Measurements from ENCODE around the gene SH3TC2. TPM values are rescaled to one million over a fixed set of nuclear protein-coding genes. Genes with fewer than 3 reads are reported as not detected.

SH3TC2 gene
- total and polyA plus RNA-seq, 2 of the 4 experiments (the other 2 are of a cell fraction) = 3.4 to 7.9 TPM

- Histone ChIP-seq H3K56ac (ENCODE audit: extremely low read depth, insufficient read depth, low read length) (peak overlapping the region; percentile 6; the same call in 1 of the 2 replicates), H3K4ac (ENCODE audit: low read depth, low read length) (peak overlapping the region; percentile 85), H3K23ac (ENCODE audit: low read depth, low read length) (peak overlapping the region; percentile 46), H3K36me3 (ENCODE audit: control insufficient read depth, insufficient read depth, low read length) (no peaks in the 10 kb centered on the region), H2BK120ac (ENCODE audit: low read depth, low read length) (peak overlapping the region; percentile 87), H4K5ac (ENCODE audit: low read depth, low read length) (peak overlapping the region; percentile 77; the same call in 1 of the 2 replicates), H3K9ac (ENCODE audit: low read depth, low read length) (peak overlapping the region; percentile 44), H4K20me1 (ENCODE audit: insufficient read depth, low read length) (no peaks in the 10 kb centered on the region), H2BK5ac (ENCODE audit: low read depth, low read length, poor library complexity, severe bottlenecking) (peak overlapping the region; percentile 12), H3K9me1 (ENCODE audit: insufficient read depth, low read length) (peaks cover 23% of the 10 kb centered on the region), H3K4me2 (ENCODE audit: low read depth, low read length) (no peak overlapping the region), H3K27me3 (ENCODE audit: control insufficient read depth, insufficient read depth, low read length) (no peaks in the 10 kb centered on the region), H2BK15ac (ENCODE audit: low read depth, low read length) (peak overlapping the region; percentile 72), H3K4me3 (ENCODE audit: insufficient read depth, low read depth, low read length) (no peak overlapping the region), H2AK9ac (replicated peaks; ENCODE audit: low read depth, low read length, poor library complexity) (peak overlapping the region; percentile 70), H3K27ac (ENCODE audit: insufficient read depth, low read length) (peak overlapping the region; percentile 10), H2BK20ac (ENCODE audit: low read depth, low read length) (peak overlapping the region; percentile 89), H2AFZ (replicated peaks; ENCODE audit: low read length, poor library complexity) (peak overlapping the region; percentile 85), H3K14ac (replicated peaks; ENCODE audit: low read depth, low read length) (peak overlapping the region; percentile 23), H3K9me3 (ENCODE audit: control insufficient read depth, insufficient read depth, low read length) (no peaks in the 10 kb centered on the region), H3K79me1 (ENCODE audit: low read depth in 1 of 2, low read length in 2 of 2) (no peaks in the 10 kb centered on the region), H3K4me1 (ENCODE audit: control insufficient read depth, insufficient read depth, low read length) (peaks cover 23% of the 10 kb centered on the region), H4K8ac (ENCODE audit: low read depth in 2 of 2, low read length in 2 of 2) (peak overlapping the region; percentile 50 to 53; a peak in 3 of 4 replicates), H2AK5ac (ENCODE audit: low read depth, low read length) (peak overlapping the region; percentile 36; the same call in 1 of the 2 replicates), H3K18ac (ENCODE audit: low read depth, low read length) (peak overlapping the region; percentile 14; the same call in 1 of the 2 replicates), H4K91ac (ENCODE audit: insufficient read depth, low read depth, low read length) (peak overlapping the region; percentile 76)
- intact Hi-C loops (cut with micrococcal nuclease) = no loop called here
- ATAC-seq (ENCODE audit: low read depth) (no peak), DNase-seq (no peak)
- WGBS, 2 experiments (ENCODE audit: extremely low coverage in 2 of 2, insufficient read length in 1 of 2) = no CpG with 5 or more reads among the region's 2 CpGs
- CTCF ChIA-PET = interaction anchor here (0.8 to 0.9 kb wide), 2 partner anchors 13 to 40 kb away, joined by 3 read pairs; no protein-coding TSS in a partner anchor
- POLR2A ChIA-PET (ENCODE audit: unreplicated experiment) = interaction anchor here (0.6 kb wide), 1 partner anchor 64 kb away, joined by 3 read pairs; no protein-coding TSS in a partner anchor
- TF ChIP-seq BHLHE40 (IDR thresholded peaks at IDR 0.05; ENCODE audit: low read depth, low read length) (no peak), RCOR1 (IDR thresholded peaks at IDR 0.05; ENCODE audit: insufficient replicate concordance, low read length) (no peak), RAD21 (IDR thresholded peaks at IDR 0.05; ENCODE audit: low read length) (no peak), MAZ (IDR thresholded peaks at IDR 0.05; ENCODE audit: borderline replicate concordance, low read depth, low read length) (no peak), ELK1 (IDR thresholded peaks at IDR 0.05; ENCODE audit: borderline replicate concordance, low read depth, low read length) (no peak), CHD1 (IDR thresholded peaks at IDR 0.05; ENCODE audit: low read depth, low read length) (no peak), FOS (IDR thresholded peaks at IDR 0.05; ENCODE audit: low read depth, low read length) (no peak), CEBPB (IDR thresholded peaks at IDR 0.05; ENCODE audit: low read depth, low read length) (no peak), RFX5 (IDR thresholded peaks at IDR 0.05; ENCODE audit: low read depth, low read length) (no peak), SMC3 (IDR thresholded peaks at IDR 0.05; ENCODE audit: low read depth, low read length) (no peak)
- TF ChIP-seq, protein P1, sequence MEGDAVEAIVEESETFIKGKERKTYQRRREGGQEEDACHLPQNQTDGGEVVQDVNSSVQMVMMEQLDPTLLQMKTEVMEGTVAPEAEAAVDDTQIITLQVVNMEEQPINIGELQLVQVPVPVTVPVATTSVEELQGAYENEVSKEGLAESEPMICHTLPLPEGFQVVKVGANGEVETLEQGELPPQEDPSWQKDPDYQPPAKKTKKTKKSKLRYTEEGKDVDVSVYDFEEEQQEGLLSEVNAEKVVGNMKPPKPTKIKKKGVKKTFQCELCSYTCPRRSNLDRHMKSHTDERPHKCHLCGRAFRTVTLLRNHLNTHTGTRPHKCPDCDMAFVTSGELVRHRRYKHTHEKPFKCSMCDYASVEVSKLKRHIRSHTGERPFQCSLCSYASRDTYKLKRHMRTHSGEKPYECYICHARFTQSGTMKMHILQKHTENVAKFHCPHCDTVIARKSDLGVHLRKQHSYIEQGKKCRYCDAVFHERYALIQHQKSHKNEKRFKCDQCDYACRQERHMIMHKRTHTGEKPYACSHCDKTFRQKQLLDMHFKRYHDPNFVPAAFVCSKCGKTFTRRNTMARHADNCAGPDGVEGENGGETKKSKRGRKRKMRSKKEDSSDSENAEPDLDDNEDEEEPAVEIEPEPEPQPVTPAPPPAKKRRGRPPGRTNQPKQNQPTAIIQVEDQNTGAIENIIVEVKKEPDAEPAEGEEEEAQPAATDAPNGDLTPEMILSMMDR (conservative IDR thresholded peaks at IDR 0.05; ENCODE audit: low read depth, low read length) = no peak
- no TSS peak for BruUV-seq (replicated peaks)
- dilution Hi-C loops (cut with HindIII; ENCODE audit: low sequenced_read_pairs, unreplicated experiment) = no loop called here
- in situ Hi-C loops (cut with MboI; ENCODE audit: low sequenced_read_pairs) = no loop called here
These were observed 92.6 kb downstream of the SH3TC2 start for GRCh38 chr5:148970228-148970627.

Data from IMR-90 (cell line).